CD4-positive, alpha-beta memory T cell (primary cell): ENCODE data around the gene NEIL3. TPM values are rescaled to one million over a fixed set of nuclear protein-coding genes. Genes with fewer than 3 reads are reported as not detected.

Source experiments
- CTCF ChIA-PET: fragments of 350-600 bp; sonication (Branson Sonifier 250); formaldehyde crosslinking; loops from one replicate; lab custom pipeline; 2021; ENCODE audit warnings: inconsistent platforms; ENCODE audit not compliant: partially characterized antibody; lab: Charles Lee
- POLR2A ChIA-PET: fragments of 350-600 bp; sonication (Branson Sonifier 250); formaldehyde crosslinking; loops from one replicate; lab custom pipeline; 2021; ENCODE audit not compliant: partially characterized antibody; lab: Charles Lee
- DNase-seq, 5 donors: peaks; one replicate each; pipeline versions ENCODE4 v3.0.0 to v3.0.0-alpha.2; 2020 to 2022; ENCODE audit warnings: mixed read lengths in 1 of 5
- H3K27ac ChIP-seq: one replicate; pipeline ENCODE4 v1.7.0; 2013; ENCODE audit warnings: low read depth, low read length
- H3K27me3 ChIP-seq: 2 replicates; pipeline ENCODE4 v1.7.0; 2013; ENCODE audit warnings: mild to moderate bottlenecking, low read length, moderate library complexity; ENCODE audit not compliant: insufficient read depth
- H3K36me3 ChIP-seq: 2 replicates; pipeline ENCODE4 v1.7.0; 2013; ENCODE audit warnings: mild to moderate bottlenecking, low read length, moderate library complexity; ENCODE audit not compliant: insufficient read depth
- H3K4me1 ChIP-seq: 2 replicates; pipeline ENCODE4 v1.7.0; 2013; ENCODE audit warnings: mild to moderate bottlenecking, low read length, moderate library complexity; ENCODE audit not compliant: insufficient read depth
- H3K4me3 ChIP-seq, 2 donors: one replicate each; pipeline ENCODE4 v1.7.0; 2013; ENCODE audit warnings: low read length in 2 of 2, mild to moderate bottlenecking in 1 of 2
- H3K9me3 ChIP-seq, 2 donors: one replicate each; pipeline ENCODE4 v1.7.0; 2013; ENCODE audit warnings: low read length in 2 of 2, control low read depth in 1 of 2; ENCODE audit not compliant: control insufficient read depth in 1 of 2
- H3K27ac Mint-ChIP-seq, 7 donors: one replicate each; pipeline ENCODE4 v1.8.0; 2020 to 2021; ENCODE audit warnings: mixed read lengths in 7 of 7, mild to moderate bottlenecking in 6 of 7, inconsistent platforms in 3 of 7, moderate library complexity in 3 of 7
- H3K27me3 Mint-ChIP-seq, 2 donors: one replicate each; pipeline ENCODE4 v1.8.0; 2020 to 2021; ENCODE audit warnings: mixed read lengths in 2 of 2
- H3K36me3 Mint-ChIP-seq, 2 donors: one replicate each; pipeline ENCODE4 v1.8.0; 2020 to 2021; ENCODE audit warnings: mixed read lengths in 2 of 2, inconsistent platforms in 1 of 2, mild to moderate bottlenecking in 1 of 2
- H3K4me1 Mint-ChIP-seq, 4 donors: one replicate each; pipeline ENCODE4 v1.8.0; 2020 to 2021; ENCODE audit warnings: mixed read lengths in 4 of 4, mild to moderate bottlenecking in 1 of 4
- H3K4me3 Mint-ChIP-seq, 8 donors: one replicate each; pipeline ENCODE4 v1.8.0; 2020 to 2021; ENCODE audit warnings: mixed read lengths in 8 of 8, mild to moderate bottlenecking in 7 of 8, moderate library complexity in 6 of 8, inconsistent platforms in 3 of 8
- H3K9me3 Mint-ChIP-seq, 8 donors: one replicate each; pipeline ENCODE4 v1.8.0; 2020 to 2021; ENCODE audit warnings: mixed read lengths in 8 of 8, mild to moderate bottlenecking in 5 of 8, inconsistent platforms in 3 of 8, moderate library complexity in 1 of 8
- intact Hi-C: fragments of 100-400 bp; cut with micrococcal nuclease; formaldehyde crosslinking; loops from one replicate; pipeline ENCODE4 v1.15.1; 2023
- polyA plus RNA-seq, 2 donors: library from polyadenylated mRNA; unstranded; fragments of 300-500 nt; fragmentation: Illumina TruSeq; gene quantifications; one replicate each; pipeline ENCODE4 v1.2.3, GENCODE V29; 2021
- total RNA-seq, 2 experiments: library from RNA; stranded (reverse); gene quantifications; one replicate each; pipeline ENCODE4 v1.2.3, GENCODE V29; 2021

The NEIL3 gene
- total RNA-seq (under 1 TPM; 0.15 to 0.17 TPM), polyA plus RNA-seq (under 1 TPM in 1 of 2 donors, not detected in 1; 0.10 TPM)

- Mint-ChIP-seq H3K9me3 (no peaks in the 10 kb centered on the region), H3K4me1 (peaks cover 15 to 41% (median 22%) of the 10 kb centered on the region in 4 donors), H3K36me3 (peaks cover 0 to 3% of the 10 kb centered on the region in 2 donors), H3K4me3 (peak within 1 kb of the TSS; percentile 86 to 96 (median 91)), H3K27ac (peak within 1 kb of the TSS; percentile 67 to 93 (median 88)), H3K27me3 (no peaks in the 10 kb centered on the region)
- intact Hi-C loops: loop anchor here (1.0 to 5.0 kb wide), 2 partner anchors 133 to 1112 kb away; partner anchors contain the start of genes AGA and SPATA4
- Histone ChIP-seq H3K4me3 (peak within 1 kb of the TSS; percentile 64 to 92), H3K36me3 (no peaks in the 10 kb centered on the region), H3K4me1 (peaks cover 35% of the 10 kb centered on the region), H3K9me3 (no peaks in the 10 kb centered on the region), H3K27me3 (no peaks in the 10 kb centered on the region), H3K27ac (peak within 1 kb of the TSS; percentile 51)
- ChIA-PET POLR2A (interaction anchor here (0.7 to 6.2 kb wide), 8 partner anchors 10 to 132 kb away, joined by 3 to 41 read pairs (median 4); partner anchors contain the start of gene AGA), CTCF (interaction anchor here (1.0 to 3.0 kb wide), 7 partner anchors 10 to 132 kb away, joined by 4 to 26 read pairs (median 5); partner anchors contain the start of gene AGA)
- DNase-seq: peak; percentile 91 to 94 (median 91)
Observed at GRCh38 chr4:177309522-177310371, at the start of gene NEIL3. NEIL3 (plus strand) TSS chr4:177309874; CDS start chr4:177309954, 80 bp downstream.

- Mint-ChIP-seq H3K9me3 (peaks cover 0 to 2% (median 0%) of the 10 kb centered on the region in 8 donors), H3K4me1 (no peaks in the 10 kb centered on the region), H3K27ac (no peak overlapping the region), H3K27me3 (peaks cover 4 to 5% of the 10 kb centered on the region in 2 donors), H3K36me3 (no peaks in the 10 kb centered on the region), H3K4me3 (no peak overlapping the region)
- DNase-seq: no peak
- no peaks in the 10 kb centered on the region for H3K36me3 ChIP-seq
- ChIA-PET CTCF (interaction anchor here (2.2 kb wide), 1 partner anchor 13 kb away, joined by 7 read pairs; no protein-coding TSS in a partner anchor), POLR2A (no interaction called here)
- H3K27ac ChIP-seq: no peak overlapping the region
- no peaks in the 10 kb centered on the region for H3K9me3 ChIP-seq
- no peak overlapping the region for H3K4me3 ChIP-seq
- H3K4me1 ChIP-seq: no peaks in the 10 kb centered on the region
- intact Hi-C loops: no loop called here
- no peaks in the 10 kb centered on the region for H3K27me3 ChIP-seq
Observed at GRCh38 chr4:177263818-177264217, 45.9 kb upstream of the NEIL3 start.

- Mint-ChIP-seq H3K4me3 (no peak overlapping the region), H3K36me3 (no peaks in the 10 kb centered on the region), H3K4me1 (no peaks in the 10 kb centered on the region), H3K27me3 (peaks cover 4 to 5% of the 10 kb centered on the region in 2 donors), H3K27ac (no peak overlapping the region), H3K9me3 (peaks cover 0 to 2% (median 0%) of the 10 kb centered on the region in 8 donors)
- intact Hi-C loops: no loop called here
- no peaks in the 10 kb centered on the region for H3K4me1 ChIP-seq
- CTCF ChIA-PET: interaction anchor here (2.2 kb wide), 1 partner anchor 14 kb away, joined by 7 read pairs; no protein-coding TSS in a partner anchor
- no peak overlapping the region for H3K4me3 ChIP-seq
- H3K36me3 ChIP-seq: no peaks in the 10 kb centered on the region
- no peak overlapping the region for H3K27ac ChIP-seq
- no peaks in the 10 kb centered on the region for H3K27me3 ChIP-seq
- POLR2A ChIA-PET: no interaction called here
- H3K9me3 ChIP-seq: no peaks in the 10 kb centered on the region
- DNase-seq: no peak
Observed at GRCh38 chr4:177264788-177265422, 44.8 kb upstream of the NEIL3 start.

GRCh38 chr4:177265729-177266128 lies 43.9 kb upstream of the NEIL3 start:
- H3K4me1 ChIP-seq: no peaks in the 10 kb centered on the region
- no peaks in the 10 kb centered on the region for H3K27me3 ChIP-seq
- Mint-ChIP-seq H3K4me3 (no peak overlapping the region), H3K4me1 (no peaks in the 10 kb centered on the region), H3K27me3 (peaks cover 4 to 5% of the 10 kb centered on the region in 2 donors), H3K27ac (no peak overlapping the region), H3K36me3 (no peaks in the 10 kb centered on the region), H3K9me3 (peaks cover 0 to 2% (median 0%) of the 10 kb centered on the region in 8 donors)
- H3K9me3 ChIP-seq: no peaks in the 10 kb centered on the region
- CTCF ChIA-PET: interaction anchor here (2.2 kb wide), 1 partner anchor 15 kb away, joined by 7 read pairs; no protein-coding TSS in a partner anchor
- H3K27ac ChIP-seq: no peak overlapping the region
- no peaks in the 10 kb centered on the region for H3K36me3 ChIP-seq
- POLR2A ChIA-PET: no interaction called here
- DNase-seq: no peak
- intact Hi-C loops: no loop called here
- H3K4me3 ChIP-seq: no peak overlapping the region

GRCh38 chr4:177266506-177266905 lies 43.2 kb upstream of the NEIL3 start:
- Mint-ChIP-seq H3K9me3 (peaks cover 0 to 2% (median 0%) of the 10 kb centered on the region in 8 donors), H3K27me3 (peaks cover 4 to 5% of the 10 kb centered on the region in 2 donors), H3K36me3 (no peaks in the 10 kb centered on the region), H3K27ac (no peak overlapping the region), H3K4me1 (no peaks in the 10 kb centered on the region), H3K4me3 (no peak overlapping the region)
- intact Hi-C loops: no loop called here
- Histone ChIP-seq H3K4me3 (no peak overlapping the region), H3K27me3 (no peaks in the 10 kb centered on the region), H3K36me3 (no peaks in the 10 kb centered on the region), H3K9me3 (no peaks in the 10 kb centered on the region), H3K4me1 (no peaks in the 10 kb centered on the region), H3K27ac (no peak overlapping the region)
- POLR2A ChIA-PET: no interaction called here
- CTCF ChIA-PET: interaction anchor here (3.6 kb wide), 1 partner anchor 16 kb away, joined by 10 read pairs; no protein-coding TSS in a partner anchor
- no peak for DNase-seq

GRCh38 chr4:177267911-177268310 lies 41.8 kb upstream of the NEIL3 start:
- Mint-ChIP-seq H3K27me3 (peaks cover 1 to 2% of the 10 kb centered on the region in 2 donors), H3K27ac (no peak overlapping the region), H3K9me3 (peaks cover 0 to 2% (median 0%) of the 10 kb centered on the region in 8 donors), H3K4me1 (no peaks in the 10 kb centered on the region), H3K36me3 (no peaks in the 10 kb centered on the region), H3K4me3 (no peak overlapping the region)
- no peaks in the 10 kb centered on the region for H3K27me3 ChIP-seq
- no peaks in the 10 kb centered on the region for H3K4me1 ChIP-seq
- no peak overlapping the region for H3K27ac ChIP-seq
- ChIA-PET CTCF (interaction anchor here (3.6 kb wide), 1 partner anchor 17 kb away, joined by 10 read pairs; no protein-coding TSS in a partner anchor), POLR2A (no interaction called here)
- no peaks in the 10 kb centered on the region for H3K9me3 ChIP-seq
- no peak for DNase-seq
- H3K4me3 ChIP-seq: no peak overlapping the region
- H3K36me3 ChIP-seq: no peaks in the 10 kb centered on the region
- intact Hi-C loops: no loop called here

GRCh38 chr4:177271091-177271490 lies 38.6 kb upstream of the NEIL3 start:
- Histone ChIP-seq H3K4me1 (no peaks in the 10 kb centered on the region), H3K27me3 (no peaks in the 10 kb centered on the region), H3K9me3 (no peaks in the 10 kb centered on the region), H3K36me3 (no peaks in the 10 kb centered on the region), H3K4me3 (no peak overlapping the region), H3K27ac (no peak overlapping the region)
- POLR2A ChIA-PET: no interaction called here
- H3K4me3 Mint-ChIP-seq: no peak overlapping the region
- H3K27me3 Mint-ChIP-seq: peaks cover 0 to 2% of the 10 kb centered on the region in 2 donors
- CTCF ChIA-PET: no interaction called here
- H3K9me3 Mint-ChIP-seq: peaks cover 0 to 2% (median 0%) of the 10 kb centered on the region in 8 donors
- H3K4me1 Mint-ChIP-seq: no peaks in the 10 kb centered on the region
- intact Hi-C loops: no loop called here
- no peak for DNase-seq
- no peak overlapping the region for H3K27ac Mint-ChIP-seq
- no peaks in the 10 kb centered on the region for H3K36me3 Mint-ChIP-seq
